SH-SY5Y (cell line): ENCODE data around the gene KLRG1.

Experiments
- GATA2 ChIP-seq: IDR thresholded peaks from 2 replicates; pipeline ENCODE4 v1.6.1; 2011; ENCODE audit warnings: mild to moderate bottlenecking, low read depth, low read length
- GATA3 ChIP-seq: IDR thresholded peaks from 2 replicates; pipeline ENCODE4 v1.6.1; 2011; ENCODE audit warnings: low read depth, mild to moderate bottlenecking, low read length, moderate library complexity

DNA sequence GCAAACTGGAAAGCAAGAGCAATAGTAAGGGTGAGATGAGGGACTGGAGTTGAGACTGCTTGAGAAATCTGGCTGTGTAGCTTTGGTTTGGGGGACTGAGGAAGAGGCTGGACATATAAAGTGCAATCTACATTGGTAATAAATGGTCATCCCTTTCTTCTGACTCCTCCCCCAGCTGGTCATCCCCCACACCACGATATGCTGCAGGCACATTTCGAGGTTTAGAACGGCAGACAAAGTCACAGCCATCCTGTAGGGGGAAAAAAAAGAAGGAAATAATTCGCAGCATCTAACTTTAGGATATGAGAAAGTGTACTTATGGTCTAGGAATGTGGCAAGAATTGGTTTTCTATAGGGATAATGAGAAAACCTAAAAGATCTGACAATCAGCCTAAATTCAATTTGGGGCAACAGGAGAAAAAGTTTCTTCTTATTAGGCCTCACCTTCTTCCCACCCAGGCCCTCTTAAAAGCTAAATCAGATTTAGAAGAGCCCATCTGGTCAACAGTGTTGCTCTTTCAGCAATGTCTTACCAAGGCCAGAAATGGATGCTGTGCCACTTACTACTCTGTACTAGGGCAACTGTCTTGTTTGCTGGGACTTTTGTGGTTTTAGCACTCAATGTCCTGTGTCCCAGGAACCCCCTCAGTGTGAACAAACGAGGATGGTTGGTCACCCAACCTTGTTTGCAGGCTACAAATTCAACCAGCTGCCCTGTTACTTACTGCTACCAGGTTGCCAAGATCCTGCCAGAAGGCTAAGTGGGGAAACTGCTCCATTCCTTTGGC is 47.5 kb upstream of the KLRG1 start:
- TF ChIP-seq GATA2 (no peak), GATA3 (no peak)
